ENCODE data around the gene ZNF675. TPM values are rescaled to one million over a fixed set of nuclear protein-coding genes. Genes with fewer than 3 reads are reported as not detected.
"Not testable (repeated sequence)": the region's sequence is repeated elsewhere in the genome, so short reads cannot be mapped to it uniquely, and the experiment has no call there.

The ZNF675 gene
- 10 to 100 TPM; 15.5 to 23.1 (median 17.1) TPM for polyA plus RNA-seq (ENCODE audit: insufficient read length in 4 of 4)

DNA sequence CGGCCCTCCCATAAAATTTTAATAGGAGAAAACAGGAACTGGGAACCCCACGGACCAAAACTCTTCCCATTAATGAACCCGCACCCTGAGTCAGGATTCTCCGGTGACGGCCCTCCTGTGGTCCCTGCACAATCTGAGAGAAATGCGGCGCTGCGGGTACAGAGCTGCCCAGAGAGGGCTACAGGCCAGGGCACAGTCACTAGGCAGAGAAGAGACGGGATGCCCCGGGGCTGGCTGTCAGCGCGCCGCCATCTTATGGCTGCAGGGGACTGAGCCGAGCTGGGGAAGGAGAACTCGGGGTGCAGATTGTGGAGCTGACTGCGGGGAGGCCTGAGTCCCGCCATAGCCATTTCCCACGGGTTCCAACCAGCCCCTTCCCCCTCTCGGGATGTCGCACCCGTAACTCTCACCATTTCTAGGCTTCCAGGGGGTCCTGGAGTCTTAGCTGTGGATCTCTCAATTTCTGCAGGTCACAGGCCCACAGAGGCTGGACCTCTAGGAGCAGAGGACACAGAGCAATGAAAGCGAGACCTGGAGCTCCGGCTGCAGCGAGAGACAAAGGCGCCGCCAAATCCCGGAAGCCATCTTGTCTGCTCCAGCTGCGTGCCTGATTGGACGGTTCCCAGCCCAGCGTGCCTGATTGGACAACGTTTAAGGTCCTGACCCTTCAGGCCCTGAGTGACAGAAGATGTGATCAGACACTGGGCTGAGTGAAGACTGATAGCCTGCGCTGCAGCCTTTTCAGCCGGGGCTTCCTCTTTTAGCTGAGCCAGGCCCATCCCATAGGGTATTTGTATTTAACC, at the start of gene ZNF675:
Gene ZNF675, minus strand, starts transcription at position 592 of the 803 bp plus-strand sequence. Its CDS starts 179 bp downstream, at position 413.
- DNase-seq (ENCODE audit: low read depth in 4 of 4, low spot score in 2 of 4) = peak; percentile 76 to 87 (median 86)

DNA sequence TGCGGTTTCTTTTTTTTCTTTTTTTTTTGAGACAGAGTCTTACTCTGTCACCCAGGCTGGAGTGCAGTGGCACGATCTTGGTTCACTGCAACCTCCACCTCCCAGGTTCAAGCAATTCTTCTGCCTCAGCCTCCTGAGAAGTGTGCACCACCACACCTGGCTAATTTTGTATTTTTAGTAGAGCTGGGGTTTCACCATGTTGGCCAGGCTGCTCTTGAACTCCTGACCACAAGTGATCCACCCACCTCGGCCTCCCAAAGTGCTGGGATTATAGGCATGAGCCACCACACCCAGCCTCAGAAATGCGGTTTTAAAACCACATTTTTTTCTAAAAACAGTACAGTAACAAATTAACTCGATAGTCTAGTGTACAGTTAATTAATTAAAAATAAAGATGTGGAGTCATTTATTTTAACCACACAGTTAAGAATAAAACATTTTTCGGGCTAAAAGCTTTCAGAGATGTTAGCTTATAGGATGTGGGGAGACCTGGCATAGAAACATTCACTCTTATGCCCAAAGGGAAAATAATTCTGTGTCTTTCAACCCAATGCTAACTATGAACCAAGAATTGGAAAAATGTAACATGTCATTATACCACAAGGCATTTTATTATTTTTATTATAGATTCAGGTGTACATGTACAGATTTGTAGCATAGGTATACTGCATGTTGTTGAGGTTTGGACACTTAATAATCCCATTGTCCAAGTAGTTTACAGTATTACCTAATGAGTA, 43.9 kb upstream of the ZNF675 start:
- not testable (repeated sequence) for DNase-seq (ENCODE audit: low read depth in 4 of 4, low spot score in 2 of 4)

DNA sequence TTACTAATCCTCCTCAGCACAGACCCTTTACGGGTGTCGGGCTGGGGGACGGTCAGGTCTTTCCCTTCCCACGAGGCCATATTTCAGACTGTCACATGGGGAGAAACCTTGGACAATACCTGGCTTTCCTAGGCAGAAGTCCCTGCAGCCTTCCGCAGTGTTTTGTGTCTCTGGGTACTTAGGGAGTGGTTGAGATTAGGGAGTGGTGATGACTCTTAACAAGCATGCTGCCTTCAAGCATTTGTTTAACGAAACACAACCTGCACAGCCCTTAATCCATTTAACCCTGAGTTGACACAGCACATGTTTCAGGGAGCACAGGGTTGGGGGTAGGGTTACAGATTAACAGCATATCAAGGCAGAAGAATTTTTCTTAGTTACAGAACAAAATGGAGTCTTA, 37.1 kb upstream of the ZNF675 start:
- DNase-seq (ENCODE audit: low read depth in 4 of 4, low spot score in 2 of 4) = not testable (repeated sequence)

DNA sequence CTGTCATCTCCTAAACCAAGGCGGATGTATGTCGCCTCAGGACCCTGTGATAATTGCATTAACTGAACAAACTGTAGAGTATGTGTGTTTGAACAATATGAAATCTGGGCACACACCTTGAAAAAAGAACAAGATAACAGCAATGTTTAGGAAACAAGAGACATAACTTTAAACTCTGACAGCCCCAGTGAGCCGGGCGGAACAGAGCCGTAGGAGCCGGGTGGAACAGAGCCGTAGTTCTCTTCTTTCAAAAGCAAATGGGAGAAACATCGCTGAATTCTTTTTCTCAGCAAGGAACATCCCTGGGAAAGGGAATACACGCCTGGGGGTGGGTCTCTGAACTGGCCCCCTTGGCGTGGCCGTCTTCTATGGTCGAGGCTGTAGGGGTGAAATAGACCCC, 31.8 kb upstream of the ZNF675 start:
- no peak for DNase-seq (ENCODE audit: low read depth in 4 of 4, low spot score in 2 of 4)

DNA sequence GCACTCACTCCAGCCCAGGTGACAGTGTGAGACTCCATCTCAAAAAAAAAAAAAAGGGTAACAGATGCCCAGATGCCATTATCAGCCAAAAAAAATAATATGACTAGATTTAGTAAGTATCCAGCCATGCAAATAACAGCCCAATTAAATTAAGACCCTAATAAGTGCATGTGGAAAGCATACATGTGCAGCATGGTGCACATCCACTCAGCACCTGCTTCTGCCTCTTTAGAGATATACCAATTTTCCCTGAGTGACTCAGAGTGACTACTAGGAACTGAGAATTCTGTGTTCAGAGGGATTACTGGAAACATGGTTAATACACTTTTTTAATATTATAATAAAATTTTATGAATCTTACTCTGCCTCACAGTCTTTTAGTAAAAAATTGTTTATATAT, 29.8 kb upstream of the ZNF675 start:
- DNase-seq (ENCODE audit: low read depth in 4 of 4, low spot score in 2 of 4) = no peak

DNA sequence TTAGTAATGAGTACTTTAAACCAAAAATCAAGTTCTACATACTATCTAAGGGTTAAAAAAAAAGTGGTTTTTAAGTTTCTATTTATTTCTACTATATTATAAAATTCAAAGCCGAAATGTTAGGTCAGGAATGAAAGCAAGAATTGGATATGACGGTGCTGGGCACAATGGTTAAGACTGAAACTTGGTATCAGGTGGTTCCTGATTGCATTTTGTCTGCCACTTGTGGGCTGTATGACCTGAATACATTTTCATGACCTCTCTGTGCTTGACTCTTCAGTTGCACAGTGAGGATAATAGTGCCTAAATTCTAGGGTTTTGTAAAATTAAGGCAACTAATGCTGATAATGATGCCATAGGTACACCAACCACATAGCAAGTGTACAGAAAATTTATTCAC, 22.3 kb upstream of the ZNF675 start:
- DNase-seq (ENCODE audit: low read depth in 4 of 4, low spot score in 2 of 4) = no peak

DNA sequence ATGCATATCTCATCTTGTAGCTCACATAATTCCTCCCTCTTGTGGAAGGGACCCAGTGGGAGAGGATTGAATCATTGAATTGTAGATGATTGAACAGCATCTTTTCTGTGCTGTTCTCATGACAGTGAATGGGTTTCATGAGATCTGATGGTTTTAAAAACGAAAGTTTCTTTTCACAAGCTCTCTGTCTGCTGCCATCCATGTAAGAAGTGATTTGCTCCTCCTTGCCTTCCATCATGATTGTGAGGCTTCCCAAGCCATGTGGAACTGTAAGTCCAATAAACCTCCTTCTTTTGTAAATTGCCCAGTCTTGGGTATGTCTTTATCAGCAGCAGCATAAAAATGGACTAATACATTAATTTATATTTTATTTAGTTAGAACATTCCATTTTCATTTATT, 19.6 kb upstream of the ZNF675 start:
- no peak for DNase-seq (ENCODE audit: low read depth in 4 of 4, low spot score in 2 of 4)

DNA sequence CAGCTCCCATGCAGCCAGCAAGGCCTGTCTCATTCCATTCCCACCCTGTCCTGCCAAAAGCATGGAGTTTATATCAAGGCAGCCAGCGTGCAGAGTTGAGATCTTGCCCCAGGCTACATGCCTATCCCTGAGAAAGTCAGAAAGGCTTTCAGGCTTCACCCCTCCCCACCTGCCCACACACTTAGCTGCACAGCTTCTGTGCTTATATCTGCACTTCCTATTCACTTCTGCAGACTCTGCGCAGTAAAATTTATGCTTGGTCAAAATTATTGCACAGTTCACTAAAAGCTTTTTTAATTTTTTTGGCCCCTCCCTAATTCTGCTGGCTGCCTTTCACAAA, 12.5 kb upstream of the ZNF675 start:
- no peak for DNase-seq (ENCODE audit: low read depth in 4 of 4, low spot score in 2 of 4)

DNA sequence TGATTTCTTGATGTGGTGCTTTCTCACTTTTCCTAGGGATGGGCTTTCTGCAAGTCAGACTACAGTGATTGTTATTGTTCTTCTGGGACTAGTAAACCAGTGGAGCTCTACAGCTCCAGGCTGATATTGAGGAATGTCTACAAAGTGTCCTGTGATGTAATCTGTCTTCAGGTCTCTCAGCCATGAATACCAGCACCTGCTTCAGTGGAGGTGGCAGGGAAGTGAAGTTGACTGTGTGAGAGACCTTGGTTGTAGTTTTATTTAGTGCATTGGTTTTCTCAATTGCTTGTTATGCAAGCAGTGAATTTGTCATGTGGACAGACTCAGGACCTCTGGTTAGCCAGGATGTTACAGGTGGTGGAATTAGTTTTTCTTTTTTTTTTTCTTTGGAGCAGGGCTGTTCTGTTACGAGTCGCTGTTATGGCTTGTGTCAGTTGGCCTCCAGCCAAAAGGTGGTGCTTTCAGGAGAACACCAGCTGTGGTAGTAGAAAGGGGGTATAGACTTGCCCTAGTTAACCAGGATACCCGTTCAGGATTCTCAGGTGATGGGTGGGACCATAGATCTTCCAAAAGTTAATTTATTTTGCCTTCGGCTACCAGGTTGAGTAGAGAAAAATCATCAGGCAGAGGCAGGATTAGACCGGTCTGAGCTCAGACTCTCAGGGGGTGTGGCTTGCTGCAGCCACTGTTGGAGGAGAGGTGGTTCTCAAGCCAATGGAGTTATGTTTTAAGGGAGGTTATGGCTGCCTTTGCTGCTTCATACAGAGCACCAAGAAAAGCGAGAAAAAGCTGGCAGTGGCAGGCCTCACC, 11.9 kb upstream of the ZNF675 start:
- DNase-seq (ENCODE audit: low read depth in 4 of 4, low spot score in 2 of 4) = no peak

DNA sequence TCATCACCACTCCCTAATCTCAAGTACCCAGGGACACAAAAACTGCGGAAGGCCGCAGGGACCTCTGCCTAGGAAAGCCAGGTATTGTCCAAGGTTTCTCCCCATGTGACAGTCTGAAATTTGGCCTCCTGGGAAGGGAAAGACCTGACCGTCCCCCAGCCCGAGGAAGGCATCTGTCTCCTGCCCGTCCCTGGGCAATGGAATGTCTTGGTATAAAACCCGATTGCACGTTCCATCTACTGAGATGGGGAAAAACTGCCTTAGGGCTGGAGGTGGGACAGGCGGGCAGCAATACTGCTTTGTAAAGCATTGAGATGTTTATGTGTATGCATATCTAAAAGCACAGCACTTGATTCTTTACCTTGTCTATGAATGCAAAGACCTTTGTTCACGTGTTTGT, 5.9 kb upstream of the ZNF675 start:
- not testable (repeated sequence) for DNase-seq (ENCODE audit: low read depth in 4 of 4, low spot score in 2 of 4)

DNA sequence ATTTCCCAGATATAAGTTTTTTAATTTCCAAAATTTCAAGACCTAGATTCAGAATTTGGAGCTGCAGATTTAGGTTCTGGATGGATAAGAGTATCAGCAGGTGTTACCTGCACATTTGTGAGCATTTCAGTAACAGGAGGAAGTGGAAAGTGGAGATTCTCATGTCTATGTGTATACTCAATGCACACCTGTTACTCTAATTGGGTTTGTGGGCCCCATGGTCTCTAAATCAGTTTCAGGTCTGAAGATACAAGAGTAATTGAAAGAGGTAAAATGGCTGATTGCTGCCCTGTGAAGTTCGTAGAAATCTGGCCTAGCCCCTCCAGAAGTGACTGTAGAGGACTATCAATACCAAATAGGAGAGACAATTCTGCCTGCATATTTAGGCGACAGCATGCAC, 13.9 kb downstream of the ZNF675 start:
- DNase-seq (ENCODE audit: low read depth in 4 of 4, low spot score in 2 of 4) = no peak

DNA sequence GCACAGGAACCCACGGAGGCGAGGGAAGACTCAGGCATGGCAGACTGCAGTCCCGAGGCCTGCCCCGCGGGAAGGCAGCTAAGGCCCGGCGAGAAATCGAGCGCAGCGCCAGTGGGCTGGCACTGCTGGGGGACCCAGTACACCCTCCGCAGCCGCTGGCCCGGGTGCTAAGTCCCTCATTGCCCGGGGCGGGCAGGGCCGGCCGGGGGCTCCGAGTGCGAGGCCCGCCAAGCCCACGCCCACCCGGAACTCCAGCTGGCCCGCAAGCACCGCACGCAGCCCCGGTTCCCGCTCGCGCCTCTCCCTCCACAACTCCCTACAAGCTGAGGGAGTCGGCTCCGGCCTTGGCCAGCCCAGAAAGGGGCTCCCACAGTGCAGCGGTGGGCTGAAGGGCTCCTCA, 18.4 kb downstream of the ZNF675 start:
- not testable (repeated sequence) for DNase-seq (ENCODE audit: low read depth in 4 of 4, low spot score in 2 of 4)

DNA sequence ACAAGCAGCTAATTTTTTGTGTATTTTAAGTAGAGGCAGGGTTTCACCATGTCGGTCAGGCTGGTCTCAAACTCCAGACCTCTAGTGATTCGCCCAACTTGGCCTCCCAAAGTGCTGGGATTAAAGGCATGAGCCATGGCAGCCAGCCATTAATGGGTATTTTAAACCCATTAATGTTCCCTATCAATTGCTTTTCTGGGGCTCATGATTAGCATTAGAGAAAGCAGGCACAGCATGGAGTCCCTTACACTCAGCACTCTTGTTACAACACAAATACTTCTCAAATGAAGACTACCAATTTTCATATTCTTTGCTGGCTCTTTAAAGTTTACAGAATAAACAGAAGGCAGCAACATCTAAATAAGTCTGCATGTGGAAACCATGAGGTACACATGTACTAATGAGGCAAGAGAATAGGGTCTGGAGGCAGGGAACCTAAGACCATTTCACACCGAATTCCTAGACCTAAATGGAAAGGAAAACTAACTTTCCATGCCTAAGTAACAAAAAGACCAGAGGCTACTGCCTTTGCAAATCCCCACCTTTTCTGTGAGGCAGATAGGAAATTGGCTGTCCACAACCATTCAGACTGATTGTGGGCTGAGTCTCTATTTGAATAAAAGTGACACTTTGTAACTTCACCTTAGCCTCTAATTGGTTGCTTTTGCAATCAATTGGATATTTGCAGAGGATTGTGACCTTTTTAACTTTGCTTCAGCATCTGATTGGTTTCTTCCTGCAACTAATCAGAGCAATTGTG, 21.2 kb downstream of the ZNF675 start:
- no peak for DNase-seq (ENCODE audit: low read depth in 4 of 4, low spot score in 2 of 4)

DNA sequence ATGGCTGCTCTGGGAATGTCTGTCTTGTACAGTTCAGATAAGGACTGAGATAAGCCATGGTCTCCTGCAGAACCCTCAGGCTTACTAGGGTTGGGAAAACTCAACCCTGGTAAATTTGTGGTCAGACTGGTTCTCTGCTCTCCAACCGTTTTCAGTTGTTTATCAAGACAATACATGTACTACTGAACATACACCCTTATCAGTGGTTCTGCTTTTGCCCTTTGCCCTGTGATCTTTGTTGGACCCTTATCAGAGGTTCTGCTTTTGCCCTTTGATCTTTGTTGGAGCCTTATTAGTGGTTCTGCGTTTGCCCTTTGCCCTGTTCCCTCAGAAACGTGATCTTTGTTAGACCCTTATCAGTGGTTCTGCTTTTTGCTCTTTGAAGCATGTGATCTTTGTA, 37.2 kb downstream of the ZNF675 start:
- not testable (repeated sequence) for DNase-seq (ENCODE audit: low read depth in 4 of 4, low spot score in 2 of 4)

Other genes starting within 250 kb of the ZNF675 start
- gene ZNF681, start 71.7 kb upstream of the ZNF675 start, polyA plus RNA-seq (ENCODE audit: insufficient read length in 4 of 4) = 1 to 10 TPM; 5.4 to 6.7 (median 6.3) TPM
- gene ZNF726, start 227.7 kb upstream of the ZNF675 start, polyA plus RNA-seq (ENCODE audit: insufficient read length in 4 of 4) = 10 to 100 TPM in 3 of 4 donors, 1 to 10 TPM in 1; 9.7 to 18.5 (median 11.9) TPM